SU-DHL-6 (cell line): Measurements from ENCODE around the gene SRRM3.
"Not testable (repeated sequence)": the region's sequence is repeated elsewhere in the genome, so short reads cannot be mapped to it uniquely, and the experiment has no call there.

Source experiments
- H2AFZ ChIP-seq: fragments of 200-600 bp; sonication (generic); 2 replicates; pipeline ENCODE4 v1.6.1; 2014; ENCODE audit warnings: low read depth, mild to moderate bottlenecking, moderate library complexity, mixed read lengths, antibody characterized with exemption, low read length; ENCODE audit not compliant: severe bottlenecking
- H3F3A ChIP-seq: fragments of 200-600 bp; shearing (Covaris generic); 2 replicates; pipeline ENCODE4 v1.6.0; 2016; ENCODE audit warnings: antibody characterized with exemption, mild to moderate bottlenecking; ENCODE audit not compliant: insufficient read depth
- H3K27ac ChIP-seq: fragments of 200-600 bp; sonication (generic); 2 replicates; pipeline ENCODE4 v1.5.1; 2016; ENCODE audit warnings: low read depth, mild to moderate bottlenecking, low read length, moderate library complexity, mixed read lengths
- H3K27me3 ChIP-seq: fragments of 200-600 bp; sonication (generic), shearing (Covaris generic); 2 replicates; pipeline ENCODE4 v1.6.0; 2014; ENCODE audit warnings: mild to moderate bottlenecking, low read length
- H3K36me3 ChIP-seq: fragments of 200-600 bp; sonication (generic); 2 replicates; pipeline ENCODE4 v1.6.1; 2014; ENCODE audit warnings: mild to moderate bottlenecking, low read length, mixed read lengths
- H3K4me2 ChIP-seq: fragments of 300-600, 200-600 bp; shearing (Covaris generic), sonication (generic); 2 replicates; pipeline ENCODE4 v1.6.0; 2014; ENCODE audit warnings: low read length, low read depth, mild to moderate bottlenecking; ENCODE audit not compliant: poor library complexity, severe bottlenecking
- H3K4me3 ChIP-seq: fragments of 200-600 bp; sonication (generic); 2 replicates; pipeline ENCODE4 v1.5.1; 2014; ENCODE audit warnings: antibody characterized with exemption, low read length, mild to moderate bottlenecking, mixed read lengths; ENCODE audit not compliant: insufficient read depth, poor library complexity, severe bottlenecking
- H3K79me2 ChIP-seq: fragments of 200-600 bp; sonication (generic); 2 replicates; pipeline ENCODE4 v1.6.1; 2014; ENCODE audit warnings: mild to moderate bottlenecking, low read length, moderate library complexity; ENCODE audit not compliant: insufficient read depth
- H3K9ac ChIP-seq: fragments of 200-600 bp; sonication (generic); 2 replicates; pipeline ENCODE4 v1.7.0; 2014; ENCODE audit warnings: mild to moderate bottlenecking, low read length
- H3K9me2 ChIP-seq: fragments of 200-600 bp; sonication (generic); replicated peaks from 2 replicates; pipeline ENCODE4 v1.6.1; 2014; ENCODE audit warnings: low read length; ENCODE audit not compliant: insufficient read depth
- H3K9me3 ChIP-seq: fragments of 200-600 bp; sonication (generic); 2 replicates; pipeline ENCODE4 v1.6.1; 2014; ENCODE audit warnings: low read length, mixed read lengths; ENCODE audit not compliant: insufficient read depth
- H4K20me1 ChIP-seq: fragments of 200-600 bp; sonication (generic); 2 replicates; pipeline ENCODE4 v1.6.1; 2014; ENCODE audit warnings: low read depth, mild to moderate bottlenecking, antibody characterized with exemption, low read length, moderate library complexity, mixed read lengths
- CTCF ChIP-seq: fragments of 200-600 bp; sonication (generic); IDR thresholded peaks from one replicate; pipeline ENCODE4 v1.5.1; 2017; ENCODE audit warnings: antibody characterized with exemption, mild to moderate bottlenecking, low read length, moderate library complexity; ENCODE audit not compliant: insufficient read depth, poor library complexity, severe bottlenecking
- EZH2phosphoT487 ChIP-seq: fragments of 200-600 bp; sonication (generic), shearing (Covaris generic); conservative IDR thresholded peaks from 2 replicates; pipeline ENCODE4 v1.6.1; 2018; ENCODE audit warnings: mild to moderate bottlenecking, antibody characterized with exemption, low read length, moderate library complexity, mixed read lengths

The SRRM3 gene

GRCh38 chr7:76238326-76238725, 36.6 kb downstream of the SRRM3 start:
- Histone ChIP-seq H3K9me2 (no peaks in the 10 kb centered on the region), H3K9me3 (no peaks in the 10 kb centered on the region), H3K4me3 (no peak overlapping the region), H3K9ac (no peak overlapping the region), H3K27me3 (no peaks in the 10 kb centered on the region), H3K27ac (no peak overlapping the region), H3K4me2 (no peak overlapping the region), H2AFZ (no peak overlapping the region), H3K36me3 (no peaks in the 10 kb centered on the region), H3K79me2 (no peaks in the 10 kb centered on the region), H3F3A (no peaks in the 10 kb centered on the region), H4K20me1 (no peaks in the 10 kb centered on the region)
- TF ChIP-seq CTCF (no peak), EZH2phosphoT487 (no peak)

GRCh38 chr7:76241141-76241540, 39.4 kb downstream of the SRRM3 start:
- Histone ChIP-seq H3K4me3 (no peak overlapping the region), H3K4me2 (no peak overlapping the region), H3K27ac (no peak overlapping the region), H3K79me2 (no peaks in the 10 kb centered on the region), H3K9me3 (no peaks in the 10 kb centered on the region), H3K9ac (no peak overlapping the region), H3K36me3 (no peaks in the 10 kb centered on the region), H3K9me2 (no peaks in the 10 kb centered on the region), H2AFZ (no peak overlapping the region), H3F3A (no peaks in the 10 kb centered on the region), H3K27me3 (no peaks in the 10 kb centered on the region), H4K20me1 (no peaks in the 10 kb centered on the region)
- TF ChIP-seq CTCF, result no peak
- TF ChIP-seq EZH2phosphoT487, result no peak

GRCh38 chr7:76242517-76243063, 40.9 kb downstream of the SRRM3 start:
- not testable (repeated sequence) for H4K20me1 ChIP-seq, H2AFZ ChIP-seq, H3K9ac ChIP-seq, H3K27ac ChIP-seq, H3K9me2 ChIP-seq, H3F3A ChIP-seq, H3K36me3 ChIP-seq, H3K9me3 ChIP-seq, H3K79me2 ChIP-seq, H3K27me3 ChIP-seq, H3K4me2 ChIP-seq, H3K4me3 ChIP-seq

GRCh38 chr7:76244781-76245391, 43.2 kb downstream of the SRRM3 start:
- no peaks in the 10 kb centered on the region for H3K36me3 ChIP-seq
- no peaks in the 10 kb centered on the region for H3F3A ChIP-seq
- H3K27me3 ChIP-seq, result no peaks in the 10 kb centered on the region
- H4K20me1 ChIP-seq, result no peaks in the 10 kb centered on the region
- TF ChIP-seq EZH2phosphoT487 (no peak), CTCF (no peak)
- no peaks in the 10 kb centered on the region for H3K9me2 ChIP-seq
- no peaks in the 10 kb centered on the region for H3K9me3 ChIP-seq
- H3K4me2 ChIP-seq, result no peak overlapping the region
- no peak overlapping the region for H3K4me3 ChIP-seq
- H3K9ac ChIP-seq, result no peak overlapping the region
- no peaks in the 10 kb centered on the region for H3K79me2 ChIP-seq
- H2AFZ ChIP-seq, result no peak overlapping the region
- no peak overlapping the region for H3K27ac ChIP-seq
